Measurements from ENCODE around the gene NAA35. TPM values are rescaled to one million over a fixed set of nuclear protein-coding genes. Genes with fewer than 3 reads are reported as not detected.
"Not testable (repeated sequence)": the region's sequence is repeated elsewhere in the genome, so short reads cannot be mapped to it uniquely, and the experiment has no call there.

Gene NAA35
- total RNA-seq, 1 donor from 2014 or later: 22.2 TPM

GRCh38 chr9:85943757-85944430, 2.9 kb downstream of the NAA35 start:
- no peak for DNase-seq (ENCODE audit: low read depth, low spot score)

- no peak for DNase-seq (ENCODE audit: low read depth, low spot score)
These were observed 3.7 kb downstream of the NAA35 start for GRCh38 chr9:85944672-85945071.

- DNase-seq (ENCODE audit: low read depth, low spot score): no peak
These were observed 8.8 kb downstream of the NAA35 start for GRCh38 chr9:85949586-85950335.

- no peak for DNase-seq (ENCODE audit: low read depth, low spot score)
These were observed 19.0 kb downstream of the NAA35 start for GRCh38 chr9:85959955-85960354.

- no peak for DNase-seq (ENCODE audit: low read depth, low spot score)
These were observed 19.7 kb downstream of the NAA35 start for GRCh38 chr9:85960688-85961093.

- no peak for DNase-seq (ENCODE audit: low read depth, low spot score)
These were observed 23.6 kb downstream of the NAA35 start for GRCh38 chr9:85964526-85964925.

GRCh38 chr9:85964949-85965348, 24.0 kb downstream of the NAA35 start:
- no peak for DNase-seq (ENCODE audit: low read depth, low spot score)

GRCh38 chr9:85969727-85970126, 28.8 kb downstream of the NAA35 start:
- DNase-seq (ENCODE audit: low read depth, low spot score): no peak

GRCh38 chr9:85971731-85972130, 30.8 kb downstream of the NAA35 start:
- DNase-seq (ENCODE audit: low read depth, low spot score): no peak

- no peak for DNase-seq (ENCODE audit: low read depth, low spot score)
These were observed 32.3 kb downstream of the NAA35 start for GRCh38 chr9:85973238-85973637.

GRCh38 chr9:85974055-85974547, 33.2 kb downstream of the NAA35 start:
- DNase-seq (ENCODE audit: low read depth, low spot score): not testable (repeated sequence)

- no peak for DNase-seq (ENCODE audit: low read depth, low spot score)
These were observed 37.5 kb downstream of the NAA35 start for GRCh38 chr9:85978496-85978895.

- DNase-seq (ENCODE audit: low read depth, low spot score): no peak
These were observed 40.4 kb downstream of the NAA35 start for GRCh38 chr9:85981369-85981768.

- no peak for DNase-seq (ENCODE audit: low read depth, low spot score)
These were observed 43.5 kb downstream of the NAA35 start for GRCh38 chr9:85984457-85984856.

- no peak for DNase-seq (ENCODE audit: low read depth, low spot score)
These were observed 46.3 kb downstream of the NAA35 start for GRCh38 chr9:85987236-85987635.

- DNase-seq (ENCODE audit: low read depth, low spot score): no peak
These were observed 53.2 kb downstream of the NAA35 start for GRCh38 chr9:85994191-85994590.

- no peak for DNase-seq (ENCODE audit: low read depth, low spot score)
These were observed 54.2 kb downstream of the NAA35 start for GRCh38 chr9:85995097-85995496.

- no peak for DNase-seq (ENCODE audit: low read depth, low spot score)
These were observed 54.7 kb downstream of the NAA35 start for GRCh38 chr9:85995599-85995998.

GRCh38 chr9:86005253-86005775, 64.4 kb downstream of the NAA35 start:
- no peak for DNase-seq (ENCODE audit: low read depth, low spot score)

- DNase-seq (ENCODE audit: low read depth, low spot score): no peak
These were observed 68.2 kb downstream of the NAA35 start for GRCh38 chr9:86009133-86009532.

- DNase-seq (ENCODE audit: low read depth, low spot score): no peak
These were observed 79.8 kb downstream of the NAA35 start for GRCh38 chr9:86020731-86021130.

GRCh38 chr9:86021166-86021565, 80.2 kb downstream of the NAA35 start:
- DNase-seq (ENCODE audit: low read depth, low spot score): no peak
